ENCODE measurements around the gene PATJ.
"Not testable (repeated sequence)": the region's sequence is repeated elsewhere in the genome, so short reads cannot be mapped to it uniquely, and the experiment has no call there.

The PATJ gene

DNA sequence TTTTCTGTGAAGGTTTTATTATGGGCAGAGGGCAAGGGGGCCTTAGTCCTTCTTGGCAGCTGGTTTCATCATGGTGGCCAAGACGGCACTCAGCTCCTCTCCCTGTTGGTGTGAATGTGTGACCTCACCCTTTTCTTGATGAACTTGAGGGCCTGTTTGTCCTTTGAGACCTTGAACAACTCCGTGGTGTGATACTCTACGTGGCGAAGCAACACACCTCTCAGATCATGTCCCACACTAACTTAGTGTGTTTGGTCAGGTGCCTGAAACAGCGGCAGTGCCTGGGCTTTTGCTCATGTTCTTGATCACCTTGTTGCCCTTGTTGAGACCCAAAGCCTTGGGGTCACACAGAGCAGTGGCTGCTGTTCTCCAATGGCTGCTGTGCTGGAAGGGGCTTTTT lies 465.8 kb downstream of the PATJ start:
- no peak for DNase-seq (ENCODE audit: extremely low read depth, low read depth)
- TF ChIP-seq, protein P1, sequence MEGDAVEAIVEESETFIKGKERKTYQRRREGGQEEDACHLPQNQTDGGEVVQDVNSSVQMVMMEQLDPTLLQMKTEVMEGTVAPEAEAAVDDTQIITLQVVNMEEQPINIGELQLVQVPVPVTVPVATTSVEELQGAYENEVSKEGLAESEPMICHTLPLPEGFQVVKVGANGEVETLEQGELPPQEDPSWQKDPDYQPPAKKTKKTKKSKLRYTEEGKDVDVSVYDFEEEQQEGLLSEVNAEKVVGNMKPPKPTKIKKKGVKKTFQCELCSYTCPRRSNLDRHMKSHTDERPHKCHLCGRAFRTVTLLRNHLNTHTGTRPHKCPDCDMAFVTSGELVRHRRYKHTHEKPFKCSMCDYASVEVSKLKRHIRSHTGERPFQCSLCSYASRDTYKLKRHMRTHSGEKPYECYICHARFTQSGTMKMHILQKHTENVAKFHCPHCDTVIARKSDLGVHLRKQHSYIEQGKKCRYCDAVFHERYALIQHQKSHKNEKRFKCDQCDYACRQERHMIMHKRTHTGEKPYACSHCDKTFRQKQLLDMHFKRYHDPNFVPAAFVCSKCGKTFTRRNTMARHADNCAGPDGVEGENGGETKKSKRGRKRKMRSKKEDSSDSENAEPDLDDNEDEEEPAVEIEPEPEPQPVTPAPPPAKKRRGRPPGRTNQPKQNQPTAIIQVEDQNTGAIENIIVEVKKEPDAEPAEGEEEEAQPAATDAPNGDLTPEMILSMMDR (IDR thresholded peaks at IDR 0.05; ENCODE audit: low read depth, low read length): no peak

DNA sequence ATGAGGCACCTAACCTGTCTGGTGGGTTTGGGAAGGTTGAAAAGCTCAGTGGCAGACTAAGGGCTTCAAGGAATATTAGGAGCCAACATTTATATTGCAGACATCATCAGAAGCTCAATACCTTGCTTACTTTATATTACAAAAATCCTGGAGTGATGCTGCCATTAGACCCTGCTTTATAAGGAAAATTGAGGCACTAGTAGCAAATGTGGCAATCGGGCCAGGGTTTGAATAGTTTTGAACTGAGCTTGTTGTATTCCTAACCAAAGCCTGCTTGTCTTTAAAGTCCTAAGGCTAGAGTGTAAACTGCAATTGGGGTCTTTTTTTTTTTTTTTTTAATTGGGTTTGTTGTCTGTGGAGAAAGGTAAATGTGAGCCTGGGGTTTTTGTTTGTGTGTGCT lies 466.7 kb downstream of the PATJ start:
- no peak for DNase-seq (ENCODE audit: extremely low read depth, low read depth)
- TF ChIP-seq, protein P1 (IDR thresholded peaks at IDR 0.05; ENCODE audit: low read depth, low read length): no peak

DNA sequence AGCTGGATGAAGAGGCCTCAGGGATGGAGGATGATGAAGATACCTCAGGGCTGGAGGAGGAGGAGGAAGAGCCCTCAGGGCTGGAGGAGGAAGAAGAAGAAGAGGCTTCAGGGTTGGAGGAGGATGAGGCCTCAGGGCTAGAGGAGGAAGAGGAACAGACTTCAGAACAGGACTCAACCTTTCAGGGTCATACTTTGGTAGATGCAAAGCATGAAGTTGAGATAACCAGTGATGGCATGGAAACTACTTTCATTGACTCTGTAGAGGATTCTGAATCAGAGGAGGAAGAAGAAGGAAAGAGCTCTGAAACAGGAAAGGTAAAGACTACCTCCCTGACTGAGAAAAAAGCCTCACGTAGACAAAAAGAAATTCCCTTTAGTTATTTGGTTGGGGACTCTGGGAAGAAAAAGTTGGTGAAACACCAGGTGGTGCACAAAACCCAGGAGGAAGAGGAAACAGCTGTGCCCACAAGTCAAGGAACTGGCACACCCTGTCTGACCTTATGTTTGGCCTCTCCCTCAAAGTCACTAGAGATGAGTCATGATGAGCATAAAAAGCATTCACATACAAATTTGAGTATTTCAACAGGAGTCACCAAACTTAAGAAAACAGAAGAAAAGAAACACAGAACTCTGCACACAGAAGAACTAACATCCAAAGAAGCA lies 467.8 kb downstream of the PATJ start:
- TF ChIP-seq, protein P1 (IDR thresholded peaks at IDR 0.05; ENCODE audit: low read depth, low read length): no peak
- DNase-seq (ENCODE audit: extremely low read depth, low read depth): no peak

DNA sequence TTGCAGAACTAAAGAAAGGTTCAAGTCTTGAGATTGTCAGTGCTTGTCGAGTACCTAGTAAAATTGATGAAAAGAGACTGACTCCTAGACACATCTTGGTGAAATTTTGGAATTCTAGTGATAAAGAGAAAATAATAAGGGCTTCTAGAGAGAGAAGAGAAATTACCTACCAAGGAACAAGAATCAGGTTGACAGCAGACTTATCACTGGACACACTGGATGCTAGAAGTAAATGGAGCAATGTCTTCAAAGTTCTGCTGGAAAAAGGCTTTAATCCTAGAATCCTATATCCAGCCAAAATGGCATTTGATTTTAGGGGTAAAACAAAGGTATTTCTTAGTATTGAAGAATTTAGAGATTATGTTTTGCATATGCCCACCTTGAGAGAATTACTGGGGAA lies 468.7 kb downstream of the PATJ start:
- DNase-seq (ENCODE audit: extremely low read depth, low read depth): no peak
- TF ChIP-seq, protein P1 (IDR thresholded peaks at IDR 0.05; ENCODE audit: low read depth, low read length): no peak

DNA sequence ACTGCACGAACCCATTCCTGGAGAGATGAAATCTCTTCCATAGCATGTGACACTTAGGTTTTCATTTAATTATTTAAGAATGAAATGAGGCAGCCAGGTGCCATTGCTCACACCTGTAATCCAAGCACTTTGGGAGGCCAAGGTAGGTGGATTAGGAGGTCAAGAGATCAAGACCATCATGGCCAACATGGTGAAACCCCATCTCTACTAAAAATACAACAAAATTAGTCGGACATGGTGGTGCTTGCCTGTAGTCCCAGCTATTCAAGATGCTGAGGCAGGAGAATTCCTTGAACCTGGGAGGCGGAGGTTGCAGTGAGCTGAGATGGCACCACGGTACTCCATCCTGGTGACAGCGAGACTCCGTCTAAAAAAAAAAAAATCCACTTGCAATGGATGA lies 470.1 kb downstream of the PATJ start:
- DNase-seq (ENCODE audit: extremely low read depth, low read depth): no peak
- TF ChIP-seq, protein P1 (IDR thresholded peaks at IDR 0.05; ENCODE audit: low read depth, low read length): no peak

DNA sequence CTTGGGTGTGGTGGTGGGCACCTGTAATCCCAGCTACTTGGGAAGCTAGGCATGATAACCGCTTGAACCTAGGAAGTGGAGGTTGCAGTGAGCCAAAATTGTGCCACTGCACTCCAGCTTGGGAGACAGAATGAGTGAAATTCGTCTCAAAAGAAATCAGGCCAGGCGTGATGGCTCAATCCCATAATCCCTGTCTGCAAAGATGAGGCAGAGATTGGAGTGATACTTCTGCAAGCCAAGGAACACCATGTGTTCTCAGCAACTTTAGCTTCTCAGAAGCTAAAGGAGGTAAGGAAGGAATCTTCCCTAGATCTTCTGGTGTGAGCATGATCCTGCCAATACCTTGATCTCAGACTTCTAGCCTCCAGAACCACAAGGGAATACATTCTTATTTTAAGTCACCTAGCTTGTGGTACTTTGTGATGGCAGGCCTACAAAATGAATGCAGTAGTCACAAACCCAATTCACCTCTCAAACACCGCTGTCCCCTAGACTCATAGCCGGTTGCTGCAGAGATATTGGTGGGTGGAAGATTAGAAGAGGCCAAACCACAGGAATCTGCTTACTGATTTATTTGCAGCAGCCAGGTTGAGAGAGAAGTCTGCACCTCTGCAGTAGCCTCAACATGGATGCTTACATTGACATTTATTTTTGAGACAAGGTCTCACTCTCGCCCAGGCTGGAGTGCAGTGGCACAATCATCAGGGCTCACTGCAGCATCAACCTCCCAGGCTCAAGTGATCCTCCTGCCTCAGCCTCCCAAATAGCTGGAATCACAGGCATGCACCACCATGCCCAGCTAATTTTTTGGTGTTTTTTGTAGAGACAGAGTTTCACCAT lies 471.0 kb downstream of the PATJ start:
- TF ChIP-seq, protein P1 (IDR thresholded peaks at IDR 0.05; ENCODE audit: low read depth, low read length): no peak

DNA sequence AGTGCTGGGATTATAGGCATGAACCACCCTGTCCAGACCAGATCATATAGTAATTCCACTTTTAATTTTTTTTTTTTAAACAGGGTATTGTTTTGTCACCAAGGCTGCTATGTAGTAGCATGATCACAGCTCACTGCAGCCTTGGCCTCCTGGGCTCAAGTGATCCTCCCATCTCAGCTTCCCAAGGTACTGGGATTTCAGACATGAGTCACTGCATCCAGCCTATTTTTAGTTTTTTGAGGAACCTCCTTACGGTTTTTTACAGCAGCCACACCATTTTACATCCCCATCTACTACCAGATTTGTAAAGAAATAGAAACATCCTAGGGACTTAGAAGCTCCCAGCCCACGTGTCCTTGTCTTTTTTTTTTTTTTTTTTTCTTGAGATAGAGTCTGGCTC lies 476.3 kb downstream of the PATJ start:
- TF ChIP-seq, protein P1 (IDR thresholded peaks at IDR 0.05; ENCODE audit: low read depth, low read length): no peak
- no peak for DNase-seq (ENCODE audit: extremely low read depth, low read depth)

More for the DNA sequence above, 471.0 kb downstream of the PATJ start:
- no peak for DNase-seq (ENCODE audit: extremely low read depth, low read depth)

DNA sequence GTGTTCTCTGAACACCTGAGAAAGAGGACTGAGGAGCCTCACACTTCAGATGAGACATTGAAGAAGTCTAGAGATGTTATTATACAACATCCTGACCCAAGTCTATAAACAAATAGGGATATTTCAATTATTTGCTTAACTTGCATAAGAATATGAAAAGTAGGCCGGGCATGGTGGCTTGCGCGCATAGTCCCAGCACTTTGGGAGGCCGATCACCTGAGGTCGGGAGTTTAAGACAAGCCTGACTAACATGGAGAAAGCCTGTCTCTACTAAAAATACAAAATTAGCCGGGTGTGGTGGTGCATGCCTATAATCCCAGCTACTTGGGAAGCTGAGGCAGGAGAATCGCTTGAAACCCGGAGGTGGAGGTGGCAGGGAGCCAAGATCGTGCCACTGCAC lies 478.2 kb downstream of the PATJ start:
- DNase-seq (ENCODE audit: extremely low read depth, low read depth): not testable (repeated sequence)

Measured in AG09319 (cell line).